Stimulated activated naive CD4-positive, alpha-beta T cell (primary cell): Measurements from ENCODE around the gene KCNJ15.
"Not testable (repeated sequence)": the region's sequence is repeated elsewhere in the genome, so short reads cannot be mapped to it uniquely, and the experiment has no call there.

Experiments
- DNase-seq, 6 experiments: peaks; one replicate each; lab custom pipeline; 2025; lab: John Stamatoyannopoulos, UW

KCNJ15 gene

DNA sequence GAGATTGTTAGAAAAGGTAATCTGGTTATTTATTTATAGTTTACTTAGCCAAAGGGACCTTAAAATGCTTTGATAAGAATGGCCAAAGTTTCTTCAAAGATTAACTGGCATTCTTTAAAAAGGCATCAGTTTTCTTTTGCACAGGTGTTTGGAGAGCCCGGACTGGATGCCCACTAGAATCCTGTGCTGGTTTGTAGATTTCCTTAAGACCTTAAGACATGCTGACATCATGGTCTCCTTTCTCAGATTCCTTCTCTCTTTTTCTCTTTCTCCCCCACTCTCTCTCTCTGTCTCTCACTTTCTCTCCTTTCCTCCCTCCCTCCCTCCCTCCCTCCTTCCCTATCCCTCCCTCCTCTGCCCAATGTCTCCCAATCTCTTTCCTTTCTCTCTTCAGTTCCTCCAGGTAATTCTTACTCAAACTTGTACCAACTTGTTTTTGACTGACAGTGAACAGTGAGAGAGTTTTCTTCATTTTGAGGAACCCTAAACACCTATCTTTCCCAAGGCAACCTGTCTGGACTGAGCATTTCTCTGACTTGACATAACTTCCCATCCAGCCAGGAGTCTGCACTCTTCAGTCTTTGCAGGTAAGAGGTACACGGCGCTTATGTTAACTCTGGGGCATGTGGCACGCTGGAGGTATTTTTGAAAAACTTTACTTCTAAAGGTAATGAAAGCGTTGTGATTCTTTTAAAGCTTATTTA is at the start of gene KCNJ15:
Gene KCNJ15, plus strand, starts transcription at position 393 of the 704 bp plus-strand sequence. CDS start 42,271 bp downstream, outside the sequence.
- no peak for DNase-seq

DNA sequence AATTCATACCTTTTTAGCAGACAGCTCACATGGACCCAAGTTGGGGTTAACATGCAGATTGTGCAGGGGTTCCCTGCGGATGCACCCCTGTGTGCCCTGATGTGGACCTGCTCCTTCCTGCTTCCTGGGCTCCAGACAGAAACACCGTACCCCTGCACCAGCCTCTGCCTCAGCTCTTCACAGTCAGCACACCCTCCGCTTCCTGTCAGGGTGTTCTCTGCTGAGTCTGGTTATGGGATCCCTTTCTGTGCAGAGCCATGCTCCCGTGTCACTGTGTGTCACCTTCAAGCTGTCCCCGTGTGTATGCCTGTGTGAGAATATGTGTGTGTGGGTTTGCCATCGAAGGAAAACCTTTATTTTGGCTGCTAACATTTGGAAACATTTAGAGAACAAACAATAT is 48.7 kb upstream of the KCNJ15 start:
- DNase-seq, result no peak

DNA sequence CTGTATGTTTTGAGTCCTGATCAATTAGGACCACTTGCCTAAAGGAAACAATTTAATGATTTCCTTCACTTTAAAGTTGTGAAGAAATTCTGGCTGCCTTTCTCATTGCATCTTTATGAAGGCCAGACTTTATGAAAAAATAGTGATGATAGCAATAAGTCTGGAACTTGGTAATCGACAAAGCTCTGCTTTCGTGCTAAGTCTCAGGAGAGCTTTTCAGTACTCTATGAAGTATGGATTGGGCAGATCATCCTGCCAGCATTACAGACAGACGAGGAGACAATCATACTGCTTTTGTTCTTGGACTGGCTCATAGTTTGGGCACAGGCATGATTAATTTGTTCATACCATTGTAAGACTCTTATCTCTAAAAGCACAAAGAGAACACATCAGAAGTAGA is 45.5 kb upstream of the KCNJ15 start:
- no peak for DNase-seq

DNA sequence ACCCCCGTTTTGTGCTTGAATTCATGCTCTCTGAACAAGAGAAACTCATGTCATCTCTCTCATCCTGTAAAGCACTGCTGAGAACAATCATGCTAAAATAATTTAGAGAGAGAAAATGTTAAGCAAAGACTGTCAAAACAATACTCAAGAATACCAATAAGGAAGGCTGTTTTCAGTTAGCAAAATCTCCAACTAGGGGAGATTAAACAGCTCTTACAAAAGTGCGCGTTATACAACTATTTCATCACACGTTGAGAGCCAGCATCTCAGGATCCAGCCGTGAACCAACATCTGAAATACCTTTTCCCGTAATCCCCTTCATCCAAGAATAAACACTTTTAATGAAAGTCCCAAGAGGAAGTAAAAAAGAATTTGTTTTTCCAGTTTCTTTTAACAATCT is 44.1 kb upstream of the KCNJ15 start:
- DNase-seq, result no peak

DNA sequence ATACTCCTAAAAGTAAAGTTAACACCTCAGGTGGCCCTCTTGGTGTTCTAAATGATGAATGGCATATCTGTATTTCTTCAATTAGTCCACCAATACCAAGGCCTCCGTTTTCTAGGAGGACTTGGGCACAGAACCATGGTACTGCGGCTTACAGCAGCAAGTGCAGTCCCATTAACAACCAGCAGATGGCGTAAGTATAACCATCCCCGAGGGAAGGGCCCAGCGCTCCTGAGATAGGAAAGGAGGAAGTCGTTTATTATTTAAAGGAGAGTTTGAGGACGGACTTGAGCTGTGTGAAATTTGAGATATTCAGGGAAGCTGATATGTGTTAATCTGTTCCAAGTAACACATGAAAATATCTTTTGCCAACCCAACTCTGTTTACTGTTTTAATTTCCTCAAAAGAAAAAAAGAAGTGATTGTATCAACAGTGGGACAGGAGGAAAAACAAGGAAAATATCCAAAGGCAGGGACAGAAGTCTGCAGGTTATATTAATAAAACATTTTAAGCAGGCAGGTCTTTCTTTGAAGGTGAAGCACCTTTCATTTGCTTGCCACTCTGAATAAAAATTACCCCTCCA is 37.7 kb upstream of the KCNJ15 start:
- DNase-seq, result peak; percentile 17 to 63 (median 43)

DNA sequence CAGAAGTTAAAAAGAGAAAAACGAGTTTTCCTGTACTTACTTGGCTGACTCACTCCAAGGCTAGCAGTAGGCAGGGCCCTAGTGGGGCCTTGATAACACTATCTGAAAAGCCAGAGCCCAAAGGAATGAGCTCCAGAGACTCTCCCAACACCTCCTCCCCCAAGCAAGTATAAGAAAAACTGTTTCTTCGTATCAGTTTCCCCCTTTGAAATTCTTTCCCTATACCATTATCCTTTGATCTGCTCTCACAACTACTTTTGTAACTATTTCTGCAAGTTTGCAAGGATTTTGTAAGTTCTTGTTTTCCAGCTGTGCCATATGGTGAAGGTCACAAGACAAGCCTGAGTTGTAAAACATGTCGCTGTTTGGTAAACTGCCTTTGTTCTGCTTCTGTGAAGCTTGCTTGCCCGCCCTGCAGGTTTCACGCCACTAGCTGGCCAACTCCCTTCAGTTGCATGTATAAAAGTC is 36.5 kb upstream of the KCNJ15 start:
- no peak for DNase-seq

DNA sequence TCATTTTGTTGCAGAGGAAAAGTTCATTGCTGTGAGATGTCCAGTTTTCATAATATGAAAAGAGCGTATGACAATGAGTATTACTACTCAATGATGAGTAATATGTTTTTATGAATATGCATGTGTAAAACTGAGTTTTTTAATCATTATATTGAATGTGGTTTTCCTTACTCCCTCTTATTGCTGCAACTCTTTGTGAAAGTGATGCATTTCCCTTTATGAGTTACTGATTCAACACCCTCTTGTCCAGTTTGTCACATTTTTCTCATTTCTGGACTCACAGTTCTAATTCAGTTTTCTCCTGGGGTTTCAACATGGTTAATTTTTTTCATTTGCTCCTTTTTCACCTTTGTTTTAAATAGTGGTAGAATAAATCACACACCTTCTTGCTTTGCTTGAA is 35.2 kb upstream of the KCNJ15 start:
- DNase-seq, result no peak

DNA sequence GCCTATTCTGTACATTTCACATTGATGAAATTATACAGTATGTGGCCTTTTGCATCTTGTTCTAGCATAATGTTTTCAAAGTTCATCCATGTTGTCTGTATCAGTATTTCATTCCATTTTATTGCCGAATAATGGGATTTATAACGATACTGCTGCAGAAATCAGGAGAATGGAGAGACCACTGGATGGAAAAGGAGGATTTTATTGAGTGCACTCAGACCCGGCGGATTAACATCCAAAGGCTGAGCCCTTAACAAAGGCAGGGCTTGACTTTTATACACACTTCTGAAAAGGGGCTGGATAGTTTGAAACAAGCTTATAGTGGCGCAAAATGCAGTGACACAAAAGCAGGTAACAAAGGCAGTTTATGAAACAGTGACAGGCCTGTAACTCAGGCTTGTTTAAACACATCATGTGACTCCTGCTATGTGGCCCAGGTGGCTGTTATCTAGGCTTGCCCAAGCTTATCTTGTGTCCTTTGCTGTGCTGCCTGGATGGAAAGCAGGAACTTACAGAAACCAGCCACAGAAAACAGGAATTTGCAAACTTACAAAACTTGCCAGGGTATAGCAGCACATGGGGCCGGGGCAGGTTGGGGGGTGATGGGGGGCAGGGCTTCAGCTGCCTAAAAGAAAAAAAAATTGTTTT is 32.8 kb upstream of the KCNJ15 start:
- no peak for DNase-seq

DNA sequence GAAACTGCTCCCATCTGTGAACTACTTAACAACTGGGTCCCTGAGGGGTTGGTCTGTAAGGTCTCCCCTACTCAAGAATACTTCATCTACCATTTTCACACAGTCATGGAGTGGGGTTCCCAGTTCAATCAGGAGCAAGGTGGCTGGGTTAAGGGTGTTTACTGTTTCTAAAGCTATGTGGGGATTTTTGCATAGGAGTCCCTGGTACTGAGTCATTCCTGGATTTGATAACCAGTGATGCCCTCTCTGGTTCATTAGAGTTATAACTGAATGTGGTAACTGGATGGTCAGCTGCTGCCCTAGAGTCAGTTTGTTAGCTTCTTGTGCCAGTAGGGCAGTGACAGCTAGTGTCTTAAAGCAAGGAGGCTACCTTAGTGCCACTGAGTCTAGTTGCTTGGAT is 29.4 kb upstream of the KCNJ15 start:
- no peak for DNase-seq

DNA sequence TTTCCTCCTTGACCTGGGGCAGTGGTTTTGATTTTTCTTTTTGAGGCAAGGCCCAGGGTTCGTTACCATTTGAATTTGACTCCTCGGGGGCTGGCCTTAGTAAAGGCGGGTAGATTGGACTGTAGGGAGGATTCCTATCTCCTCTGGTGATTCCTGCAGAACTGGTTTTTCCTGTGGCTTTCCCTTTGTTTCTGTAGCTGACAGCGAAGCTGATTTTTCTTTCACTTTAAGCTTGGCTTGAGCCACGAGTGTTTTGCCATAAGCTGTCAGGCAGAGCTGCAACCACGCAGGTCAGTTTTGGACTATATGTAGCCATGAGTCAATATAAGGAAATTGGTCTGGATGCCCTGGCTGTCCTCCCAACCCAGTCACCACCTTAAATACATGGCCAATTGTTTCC is 28.7 kb upstream of the KCNJ15 start:
- no peak for DNase-seq

DNA sequence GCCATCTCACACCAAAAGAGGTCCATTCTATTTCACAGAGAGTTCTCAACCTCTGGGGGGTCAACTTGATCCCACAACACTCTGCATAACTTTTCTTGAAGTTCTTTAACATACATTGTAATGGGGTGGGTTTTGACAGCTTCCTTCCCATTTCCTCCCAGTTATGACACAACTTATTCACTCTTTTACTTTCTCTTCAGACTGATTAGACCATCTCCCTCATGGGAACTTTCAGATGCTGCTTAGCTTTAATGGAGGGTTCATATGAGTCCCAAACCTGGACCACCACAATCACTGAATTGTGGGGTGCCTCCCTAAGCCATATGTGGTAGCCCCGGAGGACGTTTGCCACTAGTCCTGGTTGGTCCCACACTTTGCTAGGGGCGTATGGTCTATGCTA is 28.3 kb upstream of the KCNJ15 start:
- no peak for DNase-seq

DNA sequence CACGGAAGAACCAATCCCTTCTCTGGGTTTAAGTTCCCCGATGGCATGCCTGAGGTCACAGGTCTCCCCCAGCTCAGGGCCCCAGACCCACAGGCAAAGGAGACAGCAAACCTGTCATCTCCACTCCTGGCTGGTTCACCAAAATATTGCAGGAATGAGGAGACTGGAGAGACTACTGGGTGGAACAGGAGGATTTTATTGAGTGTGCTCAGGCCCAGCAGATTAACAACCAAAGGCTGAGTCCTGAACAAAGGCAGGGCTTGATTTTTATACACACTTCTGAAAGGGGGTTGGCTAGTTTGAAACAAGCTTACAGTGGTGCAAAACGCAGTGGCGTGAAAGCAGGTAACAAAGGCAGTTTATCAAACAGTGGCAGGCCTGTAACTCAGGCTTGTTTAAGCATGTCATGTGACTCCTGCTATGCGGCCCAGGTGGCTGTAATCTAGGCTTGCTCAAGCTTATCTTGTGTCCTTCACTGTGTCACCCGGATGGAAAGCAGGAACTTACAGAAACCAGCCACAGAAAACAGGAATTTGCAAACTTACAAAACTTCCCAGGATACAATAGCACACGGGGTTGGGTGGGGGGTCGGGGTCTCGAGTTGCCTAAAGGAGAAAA is 27.4 kb upstream of the KCNJ15 start:
- no peak for DNase-seq

DNA sequence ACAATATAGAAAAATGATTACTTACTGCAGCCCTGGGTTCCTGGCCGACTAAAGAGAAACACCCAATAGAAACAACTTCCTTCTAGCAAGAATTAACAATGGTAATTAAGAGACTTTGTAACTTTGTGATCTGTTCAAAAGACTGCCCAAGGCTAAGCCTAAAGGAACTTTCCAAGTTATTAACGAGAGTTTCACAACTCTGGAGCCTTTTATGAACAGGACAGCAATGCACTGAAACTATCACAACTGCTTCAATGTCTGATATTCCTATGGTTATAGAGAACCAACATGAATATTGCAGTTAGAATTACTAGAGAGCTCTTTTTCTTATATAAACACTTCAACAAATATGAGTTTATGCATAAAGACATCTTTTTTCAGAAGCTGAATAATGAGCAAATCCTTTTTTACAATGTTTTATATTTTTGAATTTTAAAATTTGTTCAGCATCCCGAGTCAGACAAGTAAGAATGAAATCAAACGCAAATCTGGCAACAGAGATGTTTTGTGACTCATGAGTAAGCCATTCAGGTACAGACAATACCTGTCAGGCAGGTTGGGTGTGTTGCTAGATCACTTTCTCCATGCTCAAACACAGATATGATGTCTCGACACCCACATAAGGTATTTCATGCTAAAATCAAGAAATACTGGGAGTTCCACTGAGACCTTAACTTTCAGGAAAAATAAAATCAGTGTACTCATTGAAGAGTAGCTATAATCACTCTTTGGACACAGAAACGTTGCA is 22.2 kb upstream of the KCNJ15 start:
- no peak for DNase-seq

DNA sequence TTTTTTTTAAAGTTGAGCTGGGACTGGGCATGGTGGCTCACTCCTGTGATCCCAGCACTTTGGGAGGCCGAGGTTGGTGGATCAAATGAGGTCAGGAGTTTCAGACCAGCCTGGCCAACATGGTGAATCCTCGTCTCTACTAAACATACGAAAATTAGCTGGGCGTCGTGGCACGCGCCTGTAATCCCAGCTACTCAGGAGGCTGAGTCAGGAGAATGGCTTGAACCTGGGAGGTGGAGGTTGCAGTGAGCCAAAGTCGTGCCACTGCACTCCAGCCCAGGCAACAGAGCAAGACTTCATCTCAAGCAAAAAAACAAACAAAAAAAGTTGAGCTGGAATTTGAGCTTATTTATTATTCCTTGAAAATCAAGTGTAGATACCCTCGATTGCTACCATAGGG is 21.5 kb upstream of the KCNJ15 start:
- not testable (repeated sequence) for DNase-seq

DNA sequence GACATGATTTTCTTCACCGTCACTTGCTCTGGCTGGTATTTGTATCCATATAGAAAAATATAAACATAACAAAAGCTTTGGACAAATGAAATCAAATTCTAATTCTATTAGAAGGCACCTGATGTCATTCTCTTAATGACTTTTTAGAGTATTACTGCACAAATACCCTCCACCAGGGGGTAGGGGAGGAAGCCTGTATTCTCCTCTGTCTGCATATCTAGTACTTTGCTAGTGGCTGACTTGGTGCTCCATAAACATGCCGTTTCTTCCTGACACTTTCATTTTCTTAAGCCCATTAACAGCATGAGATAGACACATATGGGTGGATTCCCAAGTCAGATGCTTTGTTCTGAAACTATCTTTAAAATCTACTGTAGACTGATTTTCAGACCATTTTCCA is 20.6 kb upstream of the KCNJ15 start:
- DNase-seq, result no peak

DNA sequence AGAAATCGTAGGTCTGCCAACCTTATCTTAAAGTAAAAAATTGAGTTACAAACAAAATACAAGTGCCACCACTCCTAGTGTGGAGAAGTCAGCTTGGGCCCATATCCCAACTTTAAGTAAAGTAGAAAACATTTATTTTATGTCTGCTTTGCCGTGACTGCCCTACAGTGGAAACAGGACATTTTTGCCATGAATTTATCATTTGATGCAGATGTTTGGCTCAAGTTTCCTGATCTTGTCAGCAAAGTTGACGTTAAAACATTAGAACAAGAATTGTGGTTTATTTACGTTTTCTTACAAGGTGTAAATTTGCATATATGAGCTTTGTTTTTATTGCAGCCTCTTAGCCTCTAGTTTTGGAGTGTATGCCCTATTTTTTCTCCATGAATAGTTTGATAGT is 17.1 kb upstream of the KCNJ15 start:
- DNase-seq, result no peak

DNA sequence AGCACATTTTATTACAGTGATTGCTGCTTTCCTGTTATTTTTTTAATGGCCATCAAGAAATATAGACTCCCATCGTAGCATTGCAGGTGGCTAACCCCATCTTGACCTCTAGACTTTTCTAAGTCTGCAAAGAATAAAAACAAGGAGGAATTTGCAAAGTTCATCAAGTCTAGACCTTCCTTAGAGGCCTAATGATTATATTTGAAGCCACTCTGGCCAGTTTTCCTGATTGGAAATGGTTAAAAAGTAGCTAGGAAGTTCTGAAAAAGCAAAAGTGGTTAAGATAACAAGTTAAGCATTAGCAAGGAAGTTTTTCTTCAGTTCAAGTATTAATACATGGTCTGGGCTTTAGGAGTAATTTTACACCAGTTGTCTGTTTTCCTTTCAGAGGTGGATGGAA is 16.7 kb upstream of the KCNJ15 start:
- no peak for DNase-seq

DNA sequence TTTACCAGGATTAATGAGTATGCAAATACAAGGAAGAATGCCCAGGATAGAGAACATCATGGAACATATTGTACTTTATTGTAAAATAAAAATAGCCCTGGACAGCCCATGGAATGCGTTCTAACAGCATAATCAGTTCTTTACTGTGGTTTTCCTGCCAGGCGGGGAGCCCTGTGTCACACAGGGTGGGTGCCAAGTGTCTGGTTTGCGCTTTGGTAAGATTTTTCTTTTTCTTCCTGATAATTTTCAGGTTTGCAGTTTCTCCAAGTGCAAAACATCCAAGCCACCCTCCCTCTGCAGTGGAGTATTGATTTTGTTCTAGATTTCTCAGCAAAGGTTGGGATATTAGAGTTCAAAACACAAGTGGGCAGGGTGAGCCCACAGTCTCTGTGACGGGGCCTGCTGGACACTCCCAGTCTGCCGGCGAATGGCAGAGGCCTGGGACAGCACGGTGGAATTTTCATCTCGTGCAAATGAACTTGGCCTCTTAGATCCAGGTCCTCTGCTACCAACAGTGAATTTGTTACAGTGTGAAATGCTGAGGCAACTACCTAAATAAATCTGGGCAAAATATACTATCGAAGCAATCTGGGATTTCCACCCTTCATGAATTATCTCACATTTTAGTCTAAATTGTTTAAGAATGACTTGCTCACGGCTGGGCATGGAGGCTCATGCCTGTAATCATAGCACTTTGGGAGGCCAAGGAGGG is 15.6 kb upstream of the KCNJ15 start:
- no peak for DNase-seq

DNA sequence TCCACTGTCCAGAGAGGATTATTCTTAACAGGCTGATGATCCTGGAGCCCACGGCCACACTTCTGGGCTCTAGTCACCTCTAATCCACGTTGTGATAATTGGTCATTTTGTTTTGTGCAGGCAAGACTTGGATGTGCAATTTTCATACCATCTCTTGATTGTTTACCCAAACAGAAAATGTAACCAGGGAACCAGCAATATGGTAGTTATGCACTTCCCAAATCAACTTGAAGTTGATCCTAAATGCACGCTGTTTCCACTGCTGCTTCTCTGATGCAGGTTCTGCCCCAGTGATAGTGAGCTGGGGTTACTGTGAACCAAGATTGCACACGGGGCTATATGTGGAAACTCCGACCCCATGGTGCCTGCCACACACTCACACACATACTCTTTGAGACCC is 14.7 kb upstream of the KCNJ15 start:
- no peak for DNase-seq

DNA sequence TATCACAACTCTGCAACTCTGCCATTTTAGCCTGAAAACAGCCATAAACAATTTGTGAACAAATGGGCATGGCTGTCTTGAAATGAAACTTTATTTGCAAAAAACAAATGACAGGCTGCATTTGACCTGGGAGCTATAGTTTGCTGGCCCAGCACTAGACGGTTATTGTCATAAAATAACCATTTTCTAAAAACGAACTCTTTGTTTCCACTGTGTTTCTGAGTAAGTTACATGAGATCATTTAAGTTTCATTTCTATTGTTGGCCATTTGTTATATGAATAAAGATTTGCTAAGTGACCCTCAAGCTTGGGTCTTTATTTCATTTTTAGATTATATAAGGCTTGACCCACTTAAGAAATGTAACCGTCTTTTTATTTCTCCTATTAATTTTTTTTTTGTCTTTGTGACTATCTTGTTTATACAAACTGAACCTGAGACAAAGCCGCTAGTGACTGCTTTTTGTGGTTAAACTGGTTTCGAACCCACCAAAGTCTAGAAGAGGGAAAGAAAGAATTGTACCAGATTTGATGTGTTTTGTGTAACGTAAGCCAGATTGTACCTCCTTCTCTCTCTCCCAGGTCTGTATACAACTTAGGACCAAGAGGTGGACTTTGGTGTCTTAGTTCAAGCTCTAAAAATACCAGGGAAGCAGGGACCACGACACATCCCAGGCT is 12.9 kb upstream of the KCNJ15 start:
- DNase-seq, result no peak

DNA sequence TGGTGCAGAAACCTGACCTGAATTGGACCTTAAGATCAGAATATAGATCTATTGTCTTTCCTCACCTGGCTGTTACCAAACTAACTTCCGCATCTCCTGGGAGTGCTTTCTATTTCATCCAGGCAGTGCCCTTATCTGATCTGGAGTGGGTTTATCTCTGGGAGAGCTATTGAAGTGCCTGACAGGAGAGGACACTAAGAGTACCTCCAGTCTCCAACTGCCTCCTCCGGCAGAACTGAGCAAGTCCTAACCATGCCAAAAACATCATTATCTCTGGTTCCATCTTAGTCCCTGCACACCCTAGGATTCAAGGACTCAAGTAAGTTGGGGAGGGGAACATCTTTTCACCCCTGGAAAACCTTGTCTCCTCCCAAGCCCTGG is 12.4 kb upstream of the KCNJ15 start:
- no peak for DNase-seq
